DMS79 (cell line): Measurements from ENCODE around the gene TBC1D5.
"Not testable (repeated sequence)": the region's sequence is repeated elsewhere in the genome, so short reads cannot be mapped to it uniquely, and the experiment has no call there.

ENCODE experiments used
- DNase-seq: peaks from one replicate; lab custom pipeline; 2025; lab: John Stamatoyannopoulos, UW

TBC1D5 gene

DNA sequence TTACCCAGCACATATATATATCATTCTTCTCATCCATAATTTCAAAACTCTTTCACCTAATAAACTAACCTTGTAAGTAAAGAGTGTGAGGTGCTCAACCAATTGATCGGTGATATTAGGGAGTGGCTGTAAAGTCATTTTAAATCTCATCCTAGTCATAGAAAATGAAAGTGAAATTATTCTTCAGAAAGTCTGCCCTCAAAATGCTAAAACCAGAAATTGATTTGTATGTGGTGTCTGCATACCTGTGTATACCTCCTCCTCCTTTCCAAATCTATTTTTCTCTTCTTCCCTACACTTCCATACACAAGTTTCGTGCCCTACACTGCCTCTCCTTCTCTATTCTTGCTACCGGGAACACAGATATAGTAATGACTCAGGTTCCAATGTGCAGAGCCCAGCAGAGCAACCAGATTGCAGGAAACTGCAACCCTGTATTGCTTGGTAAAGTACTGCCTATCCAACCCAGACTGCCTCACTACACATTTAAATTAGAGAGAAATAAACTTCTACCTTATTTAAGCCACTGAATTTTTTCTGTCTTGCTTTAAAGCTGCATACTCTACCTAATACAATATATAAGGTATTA lies 7.4 kb upstream of the TBC1D5 start:
- DNase-seq: no peak

DNA sequence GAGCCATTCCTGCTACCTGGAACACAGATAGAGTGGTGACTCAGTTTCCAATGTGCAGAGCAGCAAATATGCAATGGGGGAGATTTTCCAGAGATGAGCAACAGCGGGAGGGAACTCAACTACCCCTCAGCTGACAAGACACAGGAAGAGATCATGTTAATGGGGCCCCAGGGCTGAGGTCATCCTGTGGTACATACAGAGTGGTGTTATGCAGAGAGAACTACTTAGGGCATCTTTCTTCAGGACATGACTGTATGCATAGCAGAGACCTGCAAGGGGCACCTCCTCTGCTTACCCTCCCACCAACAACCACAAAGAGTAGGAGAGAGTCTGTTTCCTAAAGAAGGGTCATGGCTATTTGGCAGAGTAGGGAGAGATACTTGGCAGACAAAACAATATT lies 6.8 kb upstream of the TBC1D5 start:
- no peak for DNase-seq

DNA sequence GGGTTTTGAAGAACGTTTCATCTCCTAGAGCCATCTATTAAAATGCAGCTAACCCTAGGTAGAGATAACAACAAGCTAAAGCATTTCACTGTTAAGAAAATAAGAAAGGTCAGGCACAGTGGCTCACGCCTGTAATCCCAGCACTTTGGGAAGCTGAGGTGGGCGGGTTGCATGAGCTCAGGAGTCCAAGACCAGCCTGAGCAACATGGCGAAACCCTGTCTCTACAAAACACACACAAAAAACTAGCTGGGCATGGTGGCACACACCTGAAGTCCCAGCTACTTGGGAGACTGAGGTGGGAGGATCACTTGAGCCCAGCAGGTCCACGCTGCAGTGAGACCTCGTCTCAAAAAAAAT lies 5.4 kb upstream of the TBC1D5 start:
- DNase-seq: no peak

DNA sequence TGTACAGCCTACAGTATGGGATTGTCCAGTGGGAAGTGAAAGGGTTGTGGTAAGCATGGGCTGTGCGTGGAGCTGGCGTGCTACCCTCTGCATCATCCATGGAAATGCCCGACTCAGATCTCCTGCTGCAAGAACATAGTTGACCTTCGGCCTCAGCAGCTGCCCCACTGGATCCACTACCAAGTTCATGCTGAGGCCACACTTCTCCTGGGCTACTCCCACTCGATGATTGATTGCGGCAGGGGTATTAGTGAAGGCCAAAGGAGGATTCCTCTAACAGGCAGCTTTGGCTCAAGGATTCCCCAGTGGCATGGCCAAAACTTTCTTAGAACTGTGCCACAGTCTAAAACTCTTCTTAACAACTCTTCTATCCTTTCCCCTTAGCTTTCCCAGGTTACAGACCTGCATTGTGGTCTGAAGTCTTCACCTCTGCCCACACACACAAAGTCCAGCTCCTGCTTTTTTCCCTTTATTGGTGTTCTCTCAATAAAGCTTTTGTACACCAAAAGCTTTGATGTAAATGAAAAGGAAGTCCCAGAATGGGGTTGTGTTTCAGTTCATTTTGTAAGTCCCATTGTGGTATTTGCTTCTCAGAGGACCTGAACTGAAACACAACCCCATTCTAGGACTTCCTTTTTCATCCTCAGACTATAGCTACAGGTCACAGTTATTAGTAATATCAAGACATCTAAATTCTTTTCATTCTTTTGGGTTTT lies 4.9 kb upstream of the TBC1D5 start:
- DNase-seq: no peak

- no peak for DNase-seq
Observed at GRCh38 chr3:17745894-17746293, 3.5 kb upstream of the TBC1D5 start.

DNA sequence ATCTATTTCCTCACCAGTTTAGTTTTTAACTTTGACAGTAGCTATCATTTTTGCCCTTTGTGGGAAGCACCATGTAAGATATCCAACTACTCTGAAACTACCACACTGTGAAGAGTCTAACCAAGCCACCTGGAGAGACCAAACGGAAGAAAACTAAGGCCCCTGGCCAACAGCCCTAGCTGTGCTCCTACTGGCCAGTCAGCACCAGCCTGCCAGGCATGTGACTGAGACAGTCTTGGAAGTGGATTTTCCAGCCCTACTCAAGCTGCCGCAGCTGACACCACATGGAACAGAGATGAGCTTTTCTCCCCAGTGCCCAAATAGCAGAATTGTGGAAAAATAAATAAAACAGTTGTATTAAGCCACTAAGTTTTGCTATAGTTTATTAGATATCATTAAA lies 2.9 kb upstream of the TBC1D5 start:
- no peak for DNase-seq

DNA sequence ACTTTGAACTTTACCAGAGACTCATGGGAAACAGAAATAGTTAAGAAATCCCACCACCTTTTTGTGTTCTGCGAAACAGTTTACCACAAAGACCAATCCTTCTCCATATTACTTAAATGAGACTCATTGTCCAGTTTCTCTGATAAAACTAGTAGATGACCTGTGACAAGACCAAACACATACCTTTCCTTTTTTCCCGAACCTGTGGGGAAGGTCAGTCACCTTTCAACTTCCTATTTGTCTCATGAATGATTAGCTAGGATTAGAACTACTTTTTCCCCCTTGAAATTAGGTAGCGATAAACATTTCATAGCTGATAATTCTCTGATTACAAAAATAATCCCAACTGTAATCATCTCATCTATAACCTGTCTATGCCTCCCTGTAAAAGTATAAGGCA lies 2.3 kb upstream of the TBC1D5 start:
- no peak for DNase-seq

DNA sequence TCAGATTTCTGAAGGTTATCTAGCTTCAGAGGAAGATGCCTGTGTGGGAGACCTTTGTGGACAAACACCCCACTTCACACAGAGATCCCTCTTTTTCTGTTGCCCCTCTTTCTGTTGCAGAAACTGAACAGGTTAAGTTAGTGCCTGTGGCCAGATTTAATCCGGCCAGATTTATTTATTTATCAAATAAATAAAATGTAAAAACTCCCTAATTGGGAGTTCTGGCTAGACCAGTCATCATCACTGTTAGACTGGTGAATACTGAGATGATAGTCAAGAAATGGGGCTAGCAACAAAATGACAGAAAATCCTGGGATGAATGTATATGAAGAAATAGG lies 1.2 kb upstream of the TBC1D5 start:
- DNase-seq: no peak

DNA sequence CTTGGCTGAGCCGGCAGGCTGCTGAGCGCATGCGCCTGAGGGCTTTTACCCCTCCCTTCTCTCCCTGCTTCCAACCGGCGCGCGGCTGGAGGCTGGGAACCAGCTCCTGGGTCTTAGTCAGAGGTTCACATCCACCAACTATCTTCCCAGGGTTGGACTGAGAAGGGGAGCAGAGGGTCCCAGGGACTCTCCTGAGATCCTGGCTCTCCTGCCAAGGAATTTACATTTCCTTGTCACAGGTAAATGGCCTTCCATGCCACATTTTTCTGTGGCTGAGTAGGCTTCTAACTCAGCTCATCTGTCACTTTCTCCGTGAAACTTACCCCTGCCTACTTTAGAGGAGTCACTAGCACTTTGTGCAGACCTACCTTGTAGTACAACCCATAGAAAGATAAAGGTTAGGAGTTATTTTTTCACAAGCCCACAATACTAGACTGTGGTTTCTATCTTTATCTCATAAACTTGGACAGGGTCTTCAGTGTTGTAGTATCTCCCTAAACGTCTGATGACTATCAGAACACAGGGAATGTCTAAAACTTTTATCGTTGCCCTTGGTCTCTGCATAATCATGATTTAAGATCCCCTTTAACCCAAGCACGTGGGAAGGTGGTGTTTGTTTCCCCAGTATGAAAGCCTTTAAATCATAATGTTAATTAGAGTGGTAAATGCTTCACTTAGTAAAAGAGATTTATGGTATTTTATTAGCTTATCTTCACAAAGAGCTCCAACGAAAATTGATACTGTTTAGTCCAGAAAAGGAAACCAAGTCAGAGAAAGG lies 638 bp upstream of the TBC1D5 start:
- DNase-seq: no peak

GRCh38 chr3:17741621-17742101 lies 770 bp downstream of the TBC1D5 start:
- DNase-seq: no peak

GRCh38 chr3:17740721-17741141 lies 1.7 kb downstream of the TBC1D5 start:
- DNase-seq: no peak

DNA sequence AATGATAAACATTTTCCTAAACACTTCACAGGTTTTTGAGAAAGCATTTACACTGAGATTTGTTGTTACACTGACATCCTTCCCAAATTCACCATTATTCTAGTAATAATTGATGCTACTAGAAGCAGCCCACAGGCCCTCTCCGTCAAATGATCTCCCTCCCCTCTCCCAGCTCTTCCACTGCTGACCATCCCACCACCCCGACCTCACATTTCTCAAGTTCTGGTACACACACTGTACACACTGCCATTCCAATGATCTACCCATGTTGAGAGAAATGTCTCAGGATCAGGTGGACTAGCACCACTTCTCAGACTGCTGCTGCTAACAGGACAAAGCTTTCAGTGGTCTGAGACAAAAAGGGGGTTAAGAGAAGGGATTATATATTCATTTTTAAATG lies 3.5 kb downstream of the TBC1D5 start:
- no peak for DNase-seq

- DNase-seq: no peak
Observed at GRCh38 chr3:17738219-17738618, 4.2 kb downstream of the TBC1D5 start.

- no peak for DNase-seq
Observed at GRCh38 chr3:17737591-17737990, 4.8 kb downstream of the TBC1D5 start.

- not testable (repeated sequence) for DNase-seq
Observed at GRCh38 chr3:17735362-17735761, 7.1 kb downstream of the TBC1D5 start.

GRCh38 chr3:17733768-17734167 lies 8.7 kb downstream of the TBC1D5 start:
- no peak for DNase-seq

DNA sequence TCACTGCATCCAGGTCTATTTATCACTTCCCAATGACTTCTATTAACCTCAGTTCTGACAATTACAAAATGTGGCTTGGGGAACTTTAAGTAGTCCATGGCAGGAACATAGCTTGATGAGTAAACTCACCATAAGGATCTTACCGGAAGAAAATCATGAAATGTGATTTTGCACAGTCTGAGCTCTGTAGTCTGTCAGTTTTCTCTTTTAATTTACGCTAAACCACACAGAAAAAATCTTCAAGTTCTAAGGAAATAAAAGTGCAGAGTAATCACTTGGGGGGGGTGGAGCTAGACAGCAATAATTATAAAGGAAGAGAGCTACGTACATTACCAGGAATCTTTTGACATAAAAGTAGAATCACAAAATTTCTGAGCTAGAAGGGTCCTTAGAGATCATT lies 9.2 kb downstream of the TBC1D5 start:
- DNase-seq: no peak

DNA sequence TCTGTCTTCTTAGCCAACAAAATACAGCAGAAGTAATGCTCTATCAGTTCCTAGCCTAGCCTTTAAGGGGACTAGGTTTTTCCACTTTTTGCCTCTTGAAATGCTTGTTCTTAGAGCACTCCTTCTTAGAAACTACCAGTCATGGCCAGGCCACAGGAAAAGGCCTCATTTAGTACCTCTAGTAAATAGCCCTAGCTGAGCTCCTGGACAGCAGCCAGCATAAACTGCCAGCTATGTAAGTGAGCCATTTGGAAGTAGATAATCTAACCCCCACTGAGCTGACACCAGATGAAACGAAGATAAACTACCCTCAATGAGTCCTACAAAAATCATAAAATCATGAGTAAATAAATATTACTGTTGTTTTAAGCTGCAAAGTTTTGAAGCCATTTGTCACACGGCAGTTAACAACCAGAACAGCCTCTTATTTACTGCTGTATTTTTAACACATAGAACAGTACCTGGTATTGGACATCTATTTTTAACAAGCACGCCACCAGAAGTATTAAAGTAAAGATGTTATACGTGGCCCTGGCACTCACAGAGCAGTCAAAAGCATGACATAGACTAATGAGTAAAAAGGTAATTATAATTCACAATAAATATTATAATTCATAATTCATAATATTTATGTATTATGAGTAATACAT lies 12.0 kb downstream of the TBC1D5 start:
- DNase-seq: peak; percentile 82

GRCh38 chr3:17726313-17726712 lies 16.1 kb downstream of the TBC1D5 start:
- DNase-seq: no peak

DNA sequence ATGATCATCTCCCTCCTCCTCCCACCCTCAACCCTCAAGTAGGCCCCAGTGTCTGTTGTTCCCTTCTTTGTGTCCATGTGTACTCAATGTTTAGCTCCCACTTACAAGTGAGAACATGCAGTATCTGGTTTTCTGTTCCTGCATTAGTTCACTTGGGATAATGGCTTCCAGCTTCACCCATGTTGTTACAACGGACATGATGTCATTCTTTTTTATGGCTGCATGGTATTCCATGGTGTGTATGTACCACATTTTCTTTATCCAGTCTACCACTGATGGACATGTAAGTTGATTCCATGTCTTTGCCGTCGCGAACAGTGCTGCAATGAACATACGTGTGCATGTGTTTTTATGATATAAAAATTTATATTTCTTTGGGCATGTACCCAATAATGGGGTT lies 16.6 kb downstream of the TBC1D5 start:
- DNase-seq: not testable (repeated sequence)

DNA sequence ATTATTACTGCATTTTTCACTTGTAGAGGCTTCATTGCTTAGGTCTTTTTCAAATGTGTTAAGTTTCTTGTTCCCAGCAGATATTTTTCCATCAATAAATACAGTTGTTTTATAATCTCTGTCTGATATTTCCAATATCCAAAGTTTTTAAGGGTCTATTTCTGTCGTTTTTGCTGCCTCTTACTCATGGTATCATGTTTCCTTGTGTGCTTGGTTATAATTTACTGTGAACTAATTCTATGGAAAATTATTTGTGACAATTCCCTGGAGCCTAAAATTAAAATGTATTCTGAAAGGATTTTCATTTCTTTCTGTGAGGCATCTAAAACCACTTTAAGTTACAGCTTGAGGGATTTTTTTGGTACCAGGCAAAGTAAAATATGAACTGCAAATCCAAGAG lies 17.5 kb downstream of the TBC1D5 start:
- DNase-seq: no peak

DNA sequence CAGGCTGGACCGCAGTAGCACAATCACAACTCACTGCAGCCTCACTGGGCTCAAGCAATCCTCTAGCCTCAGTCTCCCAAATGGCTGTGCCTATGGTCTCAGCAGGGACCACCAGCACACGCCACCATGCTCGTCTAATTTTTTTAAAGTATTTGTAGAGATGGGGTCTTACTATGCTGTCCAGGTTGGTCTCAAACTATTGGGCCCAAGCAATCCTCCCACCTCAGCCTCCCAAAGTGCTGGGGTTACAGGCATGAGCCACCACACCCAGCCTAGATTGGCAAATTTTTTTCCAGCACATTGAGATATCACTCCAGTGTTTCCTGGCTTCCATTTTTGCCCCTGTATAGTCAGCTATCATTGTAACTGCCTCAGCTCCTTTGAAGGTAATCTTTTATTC lies 18.3 kb downstream of the TBC1D5 start:
- no peak for DNase-seq

DNA sequence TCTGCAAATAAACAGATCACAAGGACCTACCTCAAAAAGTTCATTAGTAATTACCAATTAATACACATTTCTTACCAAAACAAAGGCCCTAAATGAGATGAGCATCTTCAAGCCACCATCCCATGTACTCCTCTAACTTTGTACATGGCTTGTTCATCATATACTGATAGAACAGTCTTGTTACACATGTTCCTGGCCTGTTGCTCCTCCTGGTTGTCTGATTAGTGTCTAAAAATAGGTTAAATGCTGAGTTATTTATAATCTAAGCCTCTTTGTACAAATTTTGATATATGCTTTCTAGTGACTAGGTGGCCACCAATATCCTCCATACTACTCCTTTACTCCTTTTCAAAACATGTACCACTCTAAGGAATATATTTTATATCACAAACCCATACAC lies 25.0 kb downstream of the TBC1D5 start:
- no peak for DNase-seq
